ENCODE data around the gene C6orf89.
"Not testable (repeated sequence)": the region's sequence is repeated elsewhere in the genome, so short reads cannot be mapped to it uniquely, and the experiment has no call there.

Gene C6orf89

GRCh38 chr6:36888654-36889481 lies 3.1 kb downstream of the C6orf89 start:
- DNase-seq = no peak

GRCh38 chr6:36890112-36890663 lies 4.4 kb downstream of the C6orf89 start:
- no peak for DNase-seq

DNA sequence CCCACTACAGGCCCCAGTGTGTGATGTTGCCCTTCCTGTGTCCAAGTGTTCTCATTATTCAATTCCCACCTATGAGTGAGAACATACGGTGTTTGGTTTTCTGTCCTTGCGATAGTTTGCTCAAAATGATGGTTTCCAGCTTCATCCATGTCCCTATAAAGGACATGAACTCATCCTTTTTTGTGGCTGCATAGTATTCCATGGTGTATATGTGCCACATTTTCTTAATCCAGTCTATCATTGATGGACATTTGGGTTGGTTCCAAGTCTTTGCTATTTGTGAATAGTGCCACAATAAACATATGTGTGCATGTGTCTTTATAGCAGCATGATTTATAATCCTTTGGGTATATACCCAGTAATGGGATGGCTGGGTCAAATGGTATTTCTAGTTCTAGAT lies 5.4 kb downstream of the C6orf89 start:
- not testable (repeated sequence) for DNase-seq

- no peak for DNase-seq
Measured at GRCh38 chr6:36893976-36894932, 8.5 kb downstream of the C6orf89 start.

DNA sequence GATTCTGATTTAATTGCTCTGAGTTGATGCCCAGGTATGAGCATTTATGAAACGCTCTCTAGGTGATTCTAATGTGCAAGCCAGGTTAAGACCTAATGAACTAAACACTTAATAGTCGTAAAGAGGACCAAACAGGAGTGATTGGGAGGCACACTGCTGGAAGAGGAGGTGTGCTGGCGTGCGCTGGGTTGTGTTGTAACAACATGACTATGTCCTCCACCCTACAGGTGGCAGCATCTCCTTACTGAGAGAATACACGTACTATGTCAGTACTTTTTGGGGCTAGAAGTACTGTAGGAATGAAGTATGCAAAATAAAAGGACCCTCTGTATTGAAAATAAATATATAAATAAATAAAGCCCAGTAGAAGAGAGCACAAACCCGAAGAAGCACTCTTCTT lies 11.9 kb downstream of the C6orf89 start:
- no peak for DNase-seq

DNA sequence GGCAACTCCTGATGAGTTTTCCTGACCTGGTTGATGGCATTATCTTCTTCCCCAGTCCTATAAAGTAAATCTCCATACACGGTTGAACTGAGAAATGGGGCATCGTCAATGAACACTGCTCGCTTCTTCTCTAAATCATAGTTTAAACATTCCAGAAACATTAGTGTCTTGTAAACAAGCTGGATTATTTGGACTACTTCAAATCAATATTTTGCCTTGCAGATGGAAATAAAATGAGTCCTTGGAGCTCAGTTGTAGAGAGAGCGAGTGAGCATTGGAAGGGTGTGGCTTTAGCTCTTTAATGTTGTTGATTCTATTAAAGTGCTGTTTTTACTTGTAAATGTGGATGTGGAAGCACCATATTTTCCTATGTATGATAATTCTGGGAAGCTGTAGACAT lies 18.4 kb downstream of the C6orf89 start:
- DNase-seq = no peak

DNA sequence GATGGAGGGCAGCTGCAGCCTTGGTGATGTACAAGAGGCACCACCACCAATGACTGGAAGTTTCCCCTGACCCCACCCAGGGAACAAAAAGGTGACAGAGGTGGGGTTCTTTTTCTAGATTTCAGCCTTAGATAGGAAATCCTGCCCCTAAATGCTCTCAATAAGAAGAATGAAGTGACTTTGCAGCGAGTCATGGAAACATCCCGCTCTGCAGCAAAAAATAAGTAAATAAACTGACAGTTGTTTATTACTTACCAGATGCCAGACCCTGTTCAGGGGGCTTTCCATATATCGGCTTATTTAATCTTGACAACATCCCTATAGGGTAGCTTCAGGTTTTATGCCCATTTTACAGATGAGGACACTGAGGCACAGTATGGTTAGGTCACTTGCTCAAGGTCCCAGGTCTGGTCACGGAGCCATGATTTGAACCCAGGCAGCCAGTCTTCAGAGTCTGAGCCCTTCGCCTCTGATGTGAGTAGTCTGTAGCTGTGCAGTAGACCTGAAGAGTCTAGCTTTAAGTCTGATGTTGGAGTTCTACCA lies 19.2 kb downstream of the C6orf89 start:
- DNase-seq = no peak

GRCh38 chr6:36906539-36907325 lies 21.0 kb downstream of the C6orf89 start:
- DNase-seq = no peak

GRCh38 chr6:36907781-36908180 lies 22.0 kb downstream of the C6orf89 start:
- DNase-seq = peak; percentile 39

- DNase-seq = no peak
Measured at GRCh38 chr6:36908747-36909146, 23.0 kb downstream of the C6orf89 start.

DNA sequence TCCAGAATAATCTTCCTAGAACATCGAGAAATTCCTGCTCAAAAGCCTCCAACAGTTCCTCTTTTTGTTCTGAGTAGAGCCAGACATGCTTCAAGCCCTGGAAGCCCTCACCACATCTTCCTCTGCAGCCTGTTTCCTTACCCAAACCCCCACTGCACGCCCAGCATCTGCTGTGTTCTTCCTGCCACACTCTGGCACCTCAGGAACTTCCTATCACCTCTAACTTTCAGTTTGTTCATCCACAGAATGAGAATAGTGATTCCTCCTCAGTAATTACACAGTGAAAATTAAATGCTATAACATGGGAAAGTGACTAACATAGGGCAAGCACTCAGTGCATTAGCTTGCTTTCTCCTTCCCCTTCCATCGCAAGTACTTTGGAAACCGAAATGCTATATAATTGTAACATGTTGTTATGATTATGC lies 26.3 kb downstream of the C6orf89 start:
- no peak for DNase-seq

- peak; percentile 92 for DNase-seq
Measured at GRCh38 chr6:36912586-36912985, 26.8 kb downstream of the C6orf89 start.

DNA sequence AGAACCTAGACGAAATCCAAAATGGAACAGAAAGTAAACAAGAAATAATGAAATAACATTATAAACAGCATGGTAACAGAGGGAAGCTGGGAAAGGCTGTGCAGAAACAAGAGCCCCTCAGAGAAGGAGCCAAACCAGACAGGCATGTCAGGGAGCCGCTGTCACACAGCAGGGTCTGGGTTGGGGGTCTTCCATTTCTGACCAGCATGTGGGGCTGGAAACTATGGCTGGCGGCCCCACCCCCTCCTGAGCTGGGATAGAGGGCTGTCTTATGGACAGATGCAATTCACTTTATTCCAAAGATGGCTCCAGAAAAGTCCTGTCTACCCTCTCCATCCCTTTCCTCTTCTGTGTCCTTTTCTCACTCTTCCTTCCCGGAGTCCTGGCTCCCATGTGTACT lies 27.3 kb downstream of the C6orf89 start:
- DNase-seq = no peak

GRCh38 chr6:36914227-36914794 lies 28.6 kb downstream of the C6orf89 start:
- DNase-seq = no peak

- no peak for DNase-seq
Measured at GRCh38 chr6:36915599-36915998, 29.8 kb downstream of the C6orf89 start.

GRCh38 chr6:36916126-36916525 lies 30.4 kb downstream of the C6orf89 start:
- no peak for DNase-seq

GRCh38 chr6:36917541-36918193 lies 31.9 kb downstream of the C6orf89 start:
- DNase-seq = peak; percentile 85

- DNase-seq = no peak
Measured at GRCh38 chr6:36920049-36920448, 34.3 kb downstream of the C6orf89 start.

DNA sequence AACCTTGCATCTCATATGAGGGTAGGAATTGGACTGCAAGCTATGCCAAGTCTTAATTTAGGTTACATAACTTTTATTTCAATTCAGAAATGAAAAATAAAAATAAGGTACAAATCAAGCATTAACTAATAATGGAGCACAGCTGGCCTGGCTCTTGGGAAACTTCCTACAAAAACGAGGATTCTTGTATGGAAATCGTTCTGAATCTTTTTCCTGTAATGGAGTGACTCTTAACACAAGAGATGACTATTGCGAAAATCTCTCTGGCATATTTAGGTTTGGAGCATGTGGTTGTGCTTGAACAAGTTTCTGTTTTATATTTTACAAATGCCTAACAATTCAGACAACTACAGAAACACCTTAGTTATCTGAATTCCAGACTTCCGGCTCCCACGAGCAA lies 34.8 kb downstream of the C6orf89 start:
- no peak for DNase-seq

GRCh38 chr6:36924131-36924530 lies 38.4 kb downstream of the C6orf89 start:
- DNase-seq = peak; percentile 76

DNA sequence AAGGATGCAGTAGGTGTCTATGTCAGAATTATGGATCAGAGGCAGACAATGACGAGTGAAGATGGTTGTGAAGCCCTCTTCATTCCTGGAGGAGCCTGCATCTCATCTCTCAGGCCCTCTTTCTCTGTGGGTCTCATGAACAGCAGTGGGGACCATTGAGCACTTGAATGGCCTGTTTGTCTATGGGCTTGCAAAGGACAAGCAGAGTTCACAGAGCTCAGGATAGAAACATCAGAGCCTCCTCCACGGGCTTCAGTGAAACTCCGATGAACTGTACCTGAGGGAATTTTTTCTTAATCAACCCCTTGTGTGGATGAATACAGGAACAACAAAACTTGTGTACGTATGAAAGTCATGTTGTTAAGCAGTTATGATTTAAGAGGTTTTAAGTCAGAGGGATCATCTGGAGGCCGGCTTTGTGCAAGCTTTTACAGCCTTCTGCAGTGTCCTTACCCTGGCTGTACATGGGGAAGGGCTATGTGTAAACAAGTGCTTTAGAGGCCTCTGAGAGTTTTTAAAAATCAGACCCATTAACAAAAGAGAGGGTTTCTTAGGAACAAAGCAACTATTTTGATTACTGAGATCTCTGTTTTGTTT lies 39.1 kb downstream of the C6orf89 start:
- no peak for DNase-seq
